Stromal cell of bone marrow (primary cell): Measurements from ENCODE around the gene SLC18B1.

Source experiments
- DNase-seq: peaks from one replicate; pipeline ENCODE4 v3.0.0-alpha.2; 2012; ENCODE audit warnings: low read depth

The SLC18B1 gene

DNA sequence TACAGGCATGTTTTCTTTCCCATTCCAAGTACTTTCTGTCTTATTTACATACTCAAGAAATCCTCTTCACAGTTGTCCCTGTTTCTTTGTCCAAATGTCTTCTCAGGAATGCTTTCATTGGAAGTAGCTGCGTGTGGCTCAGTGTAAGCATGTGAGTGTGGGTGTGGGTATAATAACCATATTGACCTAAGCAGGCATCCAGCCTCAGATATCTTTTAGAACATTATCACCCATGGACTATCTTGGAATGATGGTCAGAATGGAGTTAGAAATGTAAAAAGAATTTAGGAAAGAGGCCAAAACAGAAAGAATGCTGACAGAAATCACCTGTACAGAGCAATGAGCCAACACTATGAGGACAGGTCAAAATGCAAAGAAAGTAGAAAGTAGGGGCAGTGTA lies 57.2 kb downstream of the SLC18B1 start:
- no peak for DNase-seq

DNA sequence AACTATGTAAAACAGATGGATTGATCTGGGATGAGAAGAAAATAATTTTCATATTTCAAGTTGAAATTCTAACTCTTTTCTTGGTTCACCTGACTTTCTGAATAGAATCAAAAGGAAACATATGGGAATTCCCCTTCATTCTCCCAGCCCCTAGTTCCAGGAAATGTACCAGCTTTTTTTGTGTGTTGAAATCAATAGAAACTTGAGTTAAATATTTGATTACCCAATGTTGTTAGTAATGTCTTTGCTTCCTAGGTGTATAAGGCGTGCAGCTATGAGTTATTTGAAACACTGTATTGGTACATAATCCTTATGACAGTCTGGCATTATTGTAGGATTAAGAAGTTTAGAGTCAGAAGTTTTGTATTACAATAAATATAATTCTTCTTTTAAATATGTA lies 62.2 kb downstream of the SLC18B1 start:
- DNase-seq: no peak

DNA sequence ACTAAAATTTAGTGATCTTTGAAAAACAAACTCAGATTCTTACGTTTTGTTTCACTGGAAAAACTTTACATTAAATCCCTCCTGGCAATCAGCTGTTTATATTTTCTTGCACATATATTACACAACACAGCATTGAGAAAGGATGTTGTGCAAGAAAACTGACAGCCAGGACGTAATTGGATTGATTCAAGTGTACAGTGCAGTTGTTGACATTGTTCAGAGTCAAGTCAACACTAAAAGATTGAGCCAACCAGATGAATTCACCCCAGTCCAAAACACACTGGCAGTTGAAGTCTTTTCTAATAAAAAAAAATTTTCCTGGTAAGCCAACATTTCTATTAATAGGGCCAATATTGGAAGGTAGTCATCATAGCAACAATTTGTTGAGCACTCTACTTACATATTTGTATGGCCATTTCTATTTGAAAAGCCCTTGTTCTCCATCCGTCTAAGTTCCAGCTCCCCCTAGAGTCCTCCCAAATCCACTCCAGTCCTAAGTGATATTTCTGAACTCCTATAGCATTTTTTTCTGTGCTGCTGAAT lies 63.7 kb downstream of the SLC18B1 start:
- no peak for DNase-seq

DNA sequence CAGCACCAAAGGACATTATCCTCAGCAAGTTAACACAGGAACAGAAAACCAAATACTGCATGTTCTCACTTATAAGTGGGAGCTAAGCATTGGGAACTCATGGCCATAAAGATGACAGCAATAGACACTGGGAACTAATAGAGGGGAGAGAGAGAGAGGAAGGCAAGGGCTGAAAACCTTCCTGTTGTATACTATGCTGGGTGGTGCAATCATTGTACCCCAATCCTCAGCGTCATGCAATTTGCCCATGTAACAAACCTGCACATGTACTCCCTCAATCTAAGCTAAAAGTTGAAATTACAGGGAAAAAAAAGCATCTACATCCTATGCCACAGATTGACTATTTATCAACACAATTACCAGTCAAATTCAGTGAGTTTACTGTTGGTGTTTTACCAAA lies 64.6 kb downstream of the SLC18B1 start:
- DNase-seq: no peak

DNA sequence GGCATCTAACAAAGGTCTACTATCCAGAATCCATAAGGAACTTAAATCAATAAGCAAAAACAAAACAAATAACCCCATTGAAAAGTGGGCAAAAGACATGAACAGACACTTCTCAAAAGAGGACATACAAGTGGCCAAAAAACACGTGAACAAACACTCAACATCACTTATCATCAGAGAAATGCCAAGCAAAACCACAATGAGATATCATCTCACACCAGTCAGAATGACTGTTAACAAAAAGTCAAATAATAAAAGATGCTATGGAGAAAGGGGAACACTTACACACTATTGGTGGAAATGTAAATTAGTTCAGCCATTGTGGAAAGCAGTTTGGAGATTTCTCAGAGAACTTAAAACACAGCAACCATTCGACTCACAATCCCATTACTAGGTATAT lies 65.2 kb downstream of the SLC18B1 start:
- no peak for DNase-seq

DNA sequence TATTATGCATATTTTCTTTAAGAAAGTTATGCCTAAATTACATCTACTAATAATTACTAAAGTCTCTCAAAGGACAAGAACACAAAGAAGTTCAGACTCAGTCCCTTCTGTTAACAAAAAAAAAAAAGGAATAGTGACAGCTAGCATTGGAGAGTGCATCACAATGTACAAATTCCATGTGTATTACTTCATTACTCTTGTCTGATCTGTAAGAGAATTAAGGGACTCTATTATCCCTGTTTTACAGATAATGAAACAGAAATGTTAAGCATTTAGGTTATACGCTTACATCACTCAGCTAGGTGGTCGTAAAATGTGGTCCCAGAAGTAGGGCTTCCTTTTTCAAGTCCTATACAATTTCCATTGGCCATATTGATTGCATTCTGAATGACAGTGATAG lies 67.4 kb downstream of the SLC18B1 start:
- no peak for DNase-seq

DNA sequence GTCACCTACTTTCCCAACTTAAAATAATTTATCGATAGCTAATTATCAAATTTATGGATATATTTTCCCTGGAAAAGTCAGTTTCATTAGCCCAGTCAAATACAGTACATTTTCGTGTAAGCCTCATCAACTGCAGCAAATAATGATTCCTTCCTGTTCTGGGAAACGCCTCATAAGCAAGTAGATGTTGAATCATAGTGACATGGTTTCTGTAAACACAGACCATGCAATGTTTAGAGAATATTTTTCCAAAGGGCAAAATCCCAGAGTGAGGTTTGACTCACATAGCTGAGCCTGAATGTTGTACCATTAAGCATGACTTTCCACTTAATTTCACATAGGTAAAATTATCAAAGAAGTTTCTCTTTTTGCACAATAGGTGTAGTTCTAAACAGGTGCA lies 67.9 kb downstream of the SLC18B1 start:
- peak; percentile 72 for DNase-seq

DNA sequence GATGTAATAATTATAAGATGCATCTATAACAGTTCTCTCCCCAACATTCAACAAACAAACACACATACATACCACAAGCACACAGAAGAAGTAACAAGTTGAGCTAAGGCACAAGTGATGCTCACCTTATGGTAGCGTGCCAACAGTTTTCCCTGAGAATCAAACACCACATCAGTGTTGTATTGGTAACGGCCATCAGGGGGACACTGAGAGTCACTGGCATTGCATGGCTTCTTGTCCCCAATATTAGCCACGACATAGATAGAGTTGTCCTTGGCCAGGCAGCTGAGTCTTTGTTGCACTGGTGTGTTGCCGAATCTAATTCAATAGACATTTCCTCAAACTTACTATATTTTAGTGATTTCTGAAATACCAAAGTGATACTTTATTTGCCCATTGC lies 69.8 kb downstream of the SLC18B1 start:
- DNase-seq: no peak

DNA sequence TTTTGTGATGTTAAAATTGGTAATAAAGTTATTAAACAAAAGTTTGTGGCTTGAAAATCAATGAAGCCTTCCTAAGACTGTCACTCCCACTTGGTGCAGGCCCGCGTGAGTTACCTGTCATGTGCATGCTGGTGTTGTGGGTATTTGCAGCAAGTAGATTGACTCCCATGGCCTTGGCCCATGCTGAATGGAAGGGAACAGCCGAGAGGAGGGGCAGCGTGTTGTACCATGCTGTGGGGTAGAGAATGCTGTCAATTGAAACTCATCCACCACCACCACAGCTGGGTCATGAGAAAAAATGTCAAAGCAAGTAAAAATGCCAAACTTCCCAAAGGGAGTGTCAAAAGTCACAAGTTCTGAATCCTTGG lies 71.8 kb downstream of the SLC18B1 start:
- no peak for DNase-seq

DNA sequence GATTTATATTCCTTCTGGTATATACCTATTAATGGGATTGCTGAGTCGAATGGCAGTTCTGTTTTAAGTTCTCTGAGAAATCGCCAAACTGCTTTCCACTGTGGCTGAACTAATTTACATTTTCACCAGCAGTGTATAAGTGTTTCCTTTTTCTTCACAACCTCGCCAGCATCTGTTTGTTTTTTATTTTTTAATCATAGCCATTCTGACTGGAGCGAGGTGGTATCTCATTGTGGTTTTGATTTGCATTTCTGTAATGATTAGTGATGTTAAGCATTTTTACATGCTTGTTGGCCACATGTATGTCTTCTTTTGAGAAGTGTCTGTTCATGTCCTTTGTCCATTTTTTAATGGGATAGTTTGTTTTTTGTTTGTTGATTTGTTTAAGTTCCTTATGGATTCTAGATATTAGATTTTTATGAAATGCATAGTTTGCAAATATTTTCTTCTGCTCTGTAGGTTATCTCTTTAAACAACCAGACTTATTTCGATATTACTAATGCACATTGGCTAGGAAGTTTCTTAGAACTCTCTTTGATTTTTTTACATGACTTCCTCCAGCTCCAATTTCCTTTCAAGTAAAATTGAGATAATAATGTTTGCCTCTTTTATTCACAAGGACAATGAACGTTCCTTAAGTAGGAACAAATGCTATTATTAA lies 72.4 kb downstream of the SLC18B1 start:
- DNase-seq: no peak

DNA sequence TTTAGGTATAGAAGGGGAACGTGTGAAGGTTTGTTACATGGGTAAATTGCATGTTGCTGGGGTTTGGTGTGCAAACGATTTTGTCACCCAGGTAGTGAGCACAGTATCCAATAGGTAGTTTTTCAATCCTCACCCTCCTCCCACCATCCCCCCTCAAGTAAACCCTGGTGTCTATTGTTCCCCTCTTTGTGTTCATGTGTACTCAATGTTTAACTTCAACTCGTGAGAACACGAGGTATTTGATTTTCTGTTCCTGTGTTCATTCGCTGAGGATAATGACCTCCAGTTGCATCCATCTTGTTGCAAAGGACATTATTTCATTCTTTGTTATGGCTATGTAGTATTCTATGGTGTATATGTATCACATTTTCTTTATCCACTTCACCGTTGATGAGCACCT lies 73.0 kb downstream of the SLC18B1 start:
- DNase-seq: no peak

DNA sequence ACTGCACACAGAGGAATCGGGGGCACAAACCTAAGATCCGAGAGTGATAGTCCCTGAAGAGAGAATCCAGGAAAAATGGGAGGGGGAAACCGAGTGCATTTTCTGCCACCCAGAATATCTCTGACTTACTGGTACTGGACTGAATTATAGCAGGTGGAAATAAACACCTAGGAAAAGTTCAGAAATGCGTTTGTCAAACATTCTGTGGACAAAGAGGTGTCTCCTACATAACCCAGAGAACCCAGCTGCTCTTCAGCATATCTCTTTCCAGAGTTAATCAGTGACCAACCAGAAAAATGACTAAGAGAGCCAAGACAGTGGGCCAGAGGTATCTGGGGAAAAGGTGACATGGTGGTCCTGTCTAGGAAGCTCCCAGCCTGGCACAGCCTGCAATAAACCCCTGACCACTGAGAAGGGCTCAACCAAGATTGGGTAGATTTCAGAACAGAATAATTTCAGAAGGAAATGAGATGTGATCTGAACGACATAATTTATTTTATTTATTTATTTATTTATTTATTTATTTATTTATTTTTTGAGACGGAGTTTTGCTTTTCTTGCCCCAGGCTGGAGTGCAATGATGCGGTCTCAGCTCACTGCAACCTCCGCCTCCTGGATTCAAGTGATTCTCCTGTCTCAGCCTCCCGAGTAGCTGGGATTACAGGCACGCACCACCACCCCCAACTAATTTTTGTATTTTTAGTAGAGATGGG lies 78.5 kb downstream of the SLC18B1 start:
- no peak for DNase-seq
